8988T (cell line): ENCODE results near the gene LMAN1.

Experiments
- DNase-seq: peaks from one replicate; pipeline ENCODE4 v3.0.0; 2011

LMAN1 gene, protein sequence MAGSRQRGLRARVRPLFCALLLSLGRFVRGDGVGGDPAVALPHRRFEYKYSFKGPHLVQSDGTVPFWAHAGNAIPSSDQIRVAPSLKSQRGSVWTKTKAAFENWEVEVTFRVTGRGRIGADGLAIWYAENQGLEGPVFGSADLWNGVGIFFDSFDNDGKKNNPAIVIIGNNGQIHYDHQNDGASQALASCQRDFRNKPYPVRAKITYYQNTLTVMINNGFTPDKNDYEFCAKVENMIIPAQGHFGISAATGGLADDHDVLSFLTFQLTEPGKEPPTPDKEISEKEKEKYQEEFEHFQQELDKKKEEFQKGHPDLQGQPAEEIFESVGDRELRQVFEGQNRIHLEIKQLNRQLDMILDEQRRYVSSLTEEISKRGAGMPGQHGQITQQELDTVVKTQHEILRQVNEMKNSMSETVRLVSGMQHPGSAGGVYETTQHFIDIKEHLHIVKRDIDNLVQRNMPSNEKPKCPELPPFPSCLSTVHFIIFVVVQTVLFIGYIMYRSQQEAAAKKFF

DNA sequence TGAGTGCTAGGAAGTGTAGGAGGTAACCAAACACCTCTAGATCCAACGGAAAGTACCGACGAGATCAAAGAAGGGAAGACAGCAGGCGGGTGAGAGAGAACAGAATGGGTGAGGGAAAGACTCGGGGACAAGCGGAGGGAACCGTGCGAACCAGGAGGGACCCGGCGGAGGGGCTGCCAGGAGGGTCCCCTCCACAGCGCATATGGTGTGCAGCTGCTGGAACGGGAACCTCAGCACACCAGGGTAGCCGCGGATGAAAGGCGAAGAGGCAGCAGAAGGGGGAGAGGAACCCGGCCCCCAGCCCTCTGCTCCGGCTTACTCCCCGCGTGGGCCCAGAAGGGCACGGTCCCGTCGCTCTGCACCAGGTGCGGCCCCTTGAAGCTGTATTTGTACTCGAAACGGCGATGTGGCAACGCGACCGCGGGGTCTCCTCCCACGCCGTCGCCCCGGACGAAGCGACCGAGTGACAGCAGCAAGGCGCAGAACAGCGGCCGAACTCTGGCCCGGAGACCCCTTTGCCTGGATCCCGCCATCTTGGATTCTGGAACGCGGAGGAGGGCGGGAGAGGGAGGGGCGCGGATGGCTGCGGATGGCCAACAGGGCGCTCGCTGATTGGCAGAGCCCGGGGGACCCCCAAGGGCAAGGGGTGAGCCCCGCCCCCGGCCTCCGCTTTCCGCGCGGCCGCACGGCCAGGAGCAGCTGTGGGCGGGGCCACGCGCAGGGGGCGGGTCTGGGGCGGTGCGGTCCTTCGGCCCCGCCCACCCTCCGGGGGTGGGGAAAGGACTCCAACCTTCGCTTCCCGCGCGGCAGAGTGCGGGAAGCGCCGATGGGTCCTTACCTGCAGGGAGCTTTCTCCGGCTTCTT, at the start of gene LMAN1:
TSS of gene LMAN1 (minus strand) at position 554 of the 864 bp plus-strand sequence. CDS start at position 533, 21 bp downstream.
- DNase-seq: peak; percentile 53

DNA sequence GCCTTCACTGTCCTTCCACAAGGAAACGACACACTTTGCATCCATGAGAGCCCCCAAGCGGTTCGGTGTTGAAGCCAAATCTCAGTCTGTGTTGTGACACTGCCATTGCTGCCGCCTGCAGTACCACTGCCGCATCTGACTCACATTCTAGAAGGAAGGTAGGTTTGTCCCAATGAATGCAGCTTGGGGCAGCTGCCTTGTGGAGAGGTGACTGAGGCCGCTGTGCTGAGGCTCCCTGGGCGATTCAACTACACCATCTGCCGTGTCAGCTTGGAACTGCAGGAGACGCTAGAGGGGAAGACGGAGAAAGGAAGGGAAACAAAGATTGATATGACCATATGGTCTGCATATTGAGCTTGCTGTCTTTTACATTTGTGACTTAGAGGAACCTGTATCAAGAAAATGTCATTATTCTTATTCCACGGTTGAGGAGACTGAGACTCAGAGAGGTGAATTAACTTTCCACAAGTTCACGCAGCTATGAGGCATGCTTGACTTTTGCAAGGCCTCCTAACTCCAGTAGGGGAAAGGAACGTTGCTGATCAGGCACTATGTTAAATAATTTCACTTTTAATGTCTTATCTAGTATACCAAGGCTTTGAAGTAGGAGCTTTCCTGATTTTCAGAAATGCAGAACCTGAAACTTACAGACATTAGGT, 43.5 kb upstream of the LMAN1 start:
- DNase-seq: peak; percentile 45

DNA sequence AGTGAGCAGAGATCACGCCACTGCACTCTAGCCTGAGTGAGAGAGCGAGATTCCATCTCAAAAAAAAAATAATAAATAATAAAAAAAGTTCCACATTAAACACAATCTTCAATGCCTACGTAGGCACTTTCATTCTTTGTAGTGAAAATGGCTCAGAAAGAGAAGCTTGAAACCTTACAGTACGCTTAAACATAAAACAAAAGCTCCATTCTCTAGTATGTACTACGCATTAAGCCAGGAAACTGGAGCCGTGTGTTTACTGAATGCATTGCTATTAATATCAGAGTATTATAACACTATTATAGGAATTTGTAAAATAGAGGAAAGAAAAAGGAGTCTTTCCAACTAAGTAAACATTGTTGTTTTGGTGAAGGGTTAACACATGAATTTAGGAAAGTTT, 41.3 kb upstream of the LMAN1 start:
- DNase-seq: no peak

DNA sequence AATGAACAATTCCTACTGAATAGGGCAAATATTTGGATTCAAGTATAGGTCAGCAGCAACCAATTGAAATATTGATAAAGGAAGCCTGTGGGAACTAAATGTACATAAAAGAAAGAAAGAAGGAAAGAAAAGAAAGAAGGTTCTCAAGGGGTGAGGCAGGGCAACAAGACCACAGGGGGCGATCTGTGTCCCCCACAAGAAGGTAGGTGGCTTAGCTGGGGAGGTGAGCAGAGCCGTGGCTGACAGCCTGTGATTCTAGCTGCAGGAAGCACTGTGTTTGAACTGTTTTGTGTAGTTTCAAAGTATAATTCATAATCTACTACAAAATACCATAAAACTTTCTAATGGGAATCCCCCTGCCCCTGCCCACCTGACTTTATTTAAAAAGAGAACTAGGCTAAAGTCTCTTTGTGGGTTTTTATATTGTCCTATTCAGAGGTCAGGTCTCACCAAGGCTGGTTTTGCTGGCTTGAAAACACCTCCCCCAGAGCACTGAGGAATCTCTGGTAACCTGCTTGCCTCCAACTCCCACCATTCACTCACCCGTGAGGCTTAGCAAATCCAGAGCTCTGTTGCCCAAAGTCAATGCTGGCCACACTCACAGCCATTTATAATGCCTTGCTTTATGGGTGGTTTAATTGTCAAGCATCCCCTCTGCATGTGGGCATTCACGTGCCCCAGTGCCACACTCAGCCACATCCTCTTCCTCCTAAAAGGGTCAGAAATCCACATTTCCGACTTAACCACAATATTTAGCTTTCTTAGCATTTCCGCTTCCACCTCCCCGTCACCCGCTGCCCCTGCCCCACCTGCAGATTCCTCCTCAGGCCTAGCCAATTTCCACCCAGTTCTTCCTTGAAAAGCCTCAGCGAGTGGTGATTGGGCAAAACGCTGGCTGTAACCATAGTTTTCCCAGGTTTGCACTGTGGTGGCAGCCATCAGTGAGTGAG, 36.4 kb upstream of the LMAN1 start:
- no peak for DNase-seq

DNA sequence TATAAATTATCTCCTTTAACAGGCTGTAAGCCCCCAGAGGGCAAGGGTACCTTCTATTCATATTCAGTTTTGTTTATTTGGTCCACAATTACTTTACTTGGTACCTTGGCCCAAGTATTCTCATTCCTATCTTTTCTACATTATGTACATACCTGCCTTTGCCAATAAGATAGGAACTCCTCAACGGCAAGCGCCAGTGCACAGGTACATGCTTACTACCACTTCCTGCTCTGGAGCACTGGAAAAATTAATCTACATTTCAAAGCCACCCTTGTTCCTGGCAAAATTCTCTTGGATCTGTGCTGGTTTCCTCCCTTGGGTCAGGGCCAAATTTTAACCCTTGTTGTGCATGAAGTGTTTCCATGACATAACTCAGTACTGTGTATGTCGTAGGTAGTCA, 34.3 kb upstream of the LMAN1 start:
- DNase-seq: no peak

DNA sequence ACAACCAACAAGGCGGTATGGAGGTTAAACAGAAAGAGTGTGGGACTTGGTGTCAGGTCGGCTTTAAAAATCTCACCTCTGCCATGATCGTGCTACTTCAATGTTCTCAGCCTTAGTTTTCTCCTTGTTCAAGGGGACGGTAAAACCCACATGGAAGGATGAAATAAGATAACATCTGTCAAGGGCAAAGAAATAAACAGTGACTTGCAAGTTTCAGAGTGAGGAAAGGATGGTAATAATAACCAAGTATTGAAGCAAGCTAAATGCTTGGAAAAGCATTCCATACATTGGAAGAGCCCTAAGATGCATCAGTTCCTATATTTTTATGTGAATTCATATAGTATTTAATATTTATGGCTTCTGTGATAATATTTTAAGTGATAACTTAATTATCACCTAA, 29.8 kb upstream of the LMAN1 start:
- no peak for DNase-seq

DNA sequence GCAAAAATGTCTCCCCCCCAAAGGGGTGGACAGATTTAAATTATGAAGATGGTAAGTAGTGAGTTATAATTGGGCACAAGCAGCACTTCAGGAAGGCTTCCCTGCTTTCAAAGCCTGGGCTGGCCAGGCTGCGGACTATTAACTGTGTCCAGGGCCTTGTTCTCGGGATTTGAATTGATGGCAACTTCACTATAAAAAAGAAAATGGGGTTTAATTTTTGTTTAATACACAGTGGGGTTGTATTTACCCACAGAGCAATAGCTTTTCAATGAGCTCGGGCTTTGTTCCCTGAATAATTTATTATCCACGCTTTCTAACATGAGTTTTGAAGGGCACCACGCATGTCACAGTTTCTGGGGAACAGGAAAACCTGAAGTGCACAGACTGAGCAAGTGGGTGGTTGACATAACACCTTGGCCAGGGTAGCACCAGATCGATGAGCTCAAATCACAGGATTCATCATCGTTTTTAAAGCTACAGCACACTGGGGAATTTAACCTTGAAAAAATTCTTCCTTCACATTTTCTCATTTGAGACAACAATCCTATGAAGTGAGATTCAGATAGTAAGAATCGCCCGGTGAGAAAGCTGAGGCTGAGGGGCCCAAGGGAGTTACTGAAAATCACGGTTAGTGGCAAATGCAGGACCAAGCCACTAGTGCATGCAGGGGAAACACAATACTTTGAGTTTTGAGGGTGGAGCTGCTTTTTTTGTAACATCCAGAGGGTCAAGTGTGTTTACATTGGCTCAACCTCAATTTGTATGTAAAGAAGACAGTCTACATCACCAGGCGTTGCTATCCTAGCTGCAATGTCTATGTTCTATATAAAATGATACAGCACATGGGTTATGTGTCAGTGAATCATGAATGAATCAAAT, 28.9 kb upstream of the LMAN1 start:
- DNase-seq: no peak

DNA sequence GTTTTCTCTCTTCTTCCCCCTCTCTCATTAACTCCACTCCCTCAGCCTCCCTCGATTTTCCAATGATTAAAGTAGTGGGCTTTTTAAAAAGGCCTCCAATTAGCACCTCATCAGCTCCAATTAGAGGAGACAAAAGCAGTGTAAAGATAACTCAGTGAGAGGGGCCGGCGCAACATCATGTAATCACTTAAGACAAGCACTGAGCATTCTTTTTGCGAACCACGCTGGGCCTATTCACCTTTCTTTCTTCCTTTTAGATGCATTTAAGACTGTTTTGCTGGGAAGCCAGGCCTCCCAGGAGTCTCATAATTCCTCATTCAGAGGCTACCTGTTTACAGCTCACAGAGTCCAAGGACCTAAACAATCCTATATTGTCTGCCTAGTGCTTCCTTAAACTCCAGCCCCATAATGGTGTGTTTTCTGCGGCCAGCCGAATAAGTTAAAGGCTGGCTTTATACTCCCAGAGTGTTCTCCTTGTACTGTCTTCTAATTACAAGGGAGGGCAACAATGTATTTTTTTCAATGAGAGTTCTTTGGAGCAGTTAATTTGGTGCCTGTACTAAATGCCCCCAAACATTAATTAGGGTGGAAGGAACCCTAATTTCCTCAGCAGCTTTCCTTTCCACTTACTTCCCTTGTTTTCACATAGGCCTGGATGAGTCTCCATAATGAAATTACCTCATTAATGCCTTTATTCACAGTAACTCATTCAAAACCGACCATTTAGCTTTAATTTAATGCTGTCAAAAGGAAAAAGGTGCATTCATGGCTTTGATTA, 28.0 kb upstream of the LMAN1 start:
- no peak for DNase-seq

DNA sequence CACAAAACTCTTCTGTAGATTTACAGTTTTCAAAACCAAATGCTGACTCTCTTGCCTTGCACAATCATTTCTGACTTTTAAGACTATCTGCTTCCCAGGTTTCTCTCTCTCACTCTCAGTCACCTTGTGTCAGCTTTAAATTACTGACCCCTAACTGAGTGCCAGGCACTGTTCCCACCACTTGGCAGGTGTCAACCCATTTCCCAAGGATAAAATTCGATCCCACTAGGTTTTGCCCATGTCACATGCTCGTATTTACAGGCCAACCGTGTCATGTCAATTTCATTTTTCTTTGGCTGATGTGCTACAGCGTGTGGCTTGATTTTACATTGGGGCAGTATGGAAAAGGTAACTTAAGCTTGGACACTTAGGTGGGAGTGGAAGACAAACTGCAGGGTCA, 26.1 kb upstream of the LMAN1 start:
- DNase-seq: no peak

DNA sequence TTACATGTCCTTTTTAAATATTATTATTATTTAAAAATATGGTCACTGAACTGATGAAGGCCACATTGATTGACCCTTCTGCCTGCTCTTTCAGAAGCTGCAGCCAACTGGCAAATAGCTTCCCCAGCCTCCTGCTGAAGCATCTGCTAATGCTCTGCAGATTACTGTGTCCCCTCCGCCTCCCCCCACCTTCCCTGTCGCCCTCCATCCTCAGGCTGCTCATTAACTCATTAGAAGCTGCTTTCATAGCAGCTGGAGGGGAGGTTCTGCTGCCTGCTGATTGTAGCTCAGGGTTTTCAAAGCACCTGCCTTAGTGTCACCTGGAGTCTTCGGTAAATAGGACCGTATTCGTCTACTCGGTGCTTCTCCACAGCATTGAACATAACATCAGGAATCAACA, 24.8 kb upstream of the LMAN1 start:
- no peak for DNase-seq

DNA sequence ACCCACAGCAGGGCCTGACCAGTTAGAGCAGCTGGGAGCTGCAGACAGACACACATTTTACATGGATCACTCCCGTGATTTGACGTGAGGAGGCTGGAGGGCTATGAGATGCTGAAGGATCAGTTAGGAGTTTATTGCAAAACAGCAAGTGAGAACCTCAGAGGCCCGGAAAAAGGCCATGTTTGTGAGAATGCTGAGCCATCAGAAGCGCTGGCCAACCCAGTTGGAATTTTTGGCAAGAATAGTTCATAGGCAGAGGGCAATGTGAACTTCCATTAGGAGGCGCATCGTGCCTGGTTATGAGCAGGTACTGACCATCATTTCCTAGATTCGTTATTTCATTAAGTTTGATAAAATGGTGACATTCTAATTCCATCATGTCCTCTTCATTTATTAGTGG, 23.3 kb upstream of the LMAN1 start:
- DNase-seq: no peak

DNA sequence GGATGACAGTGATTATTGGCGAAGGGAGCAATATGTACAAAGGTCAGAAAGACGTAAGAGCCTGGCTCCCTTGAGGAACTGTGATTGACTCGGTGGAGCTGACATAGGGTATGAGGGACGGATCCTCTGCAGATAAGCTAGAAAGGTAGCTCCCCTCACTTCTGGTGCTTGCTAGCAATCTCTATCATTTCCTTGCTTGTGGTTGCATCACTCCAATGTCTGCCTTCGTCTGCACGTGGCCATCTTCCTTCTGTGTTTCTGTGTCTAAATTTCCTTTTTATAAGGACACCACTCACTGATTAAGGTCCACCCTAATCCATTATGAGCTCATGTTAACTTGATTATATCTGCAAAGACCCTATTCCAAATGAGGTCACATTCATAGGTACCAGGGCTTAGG, 22.9 kb upstream of the LMAN1 start:
- no peak for DNase-seq

DNA sequence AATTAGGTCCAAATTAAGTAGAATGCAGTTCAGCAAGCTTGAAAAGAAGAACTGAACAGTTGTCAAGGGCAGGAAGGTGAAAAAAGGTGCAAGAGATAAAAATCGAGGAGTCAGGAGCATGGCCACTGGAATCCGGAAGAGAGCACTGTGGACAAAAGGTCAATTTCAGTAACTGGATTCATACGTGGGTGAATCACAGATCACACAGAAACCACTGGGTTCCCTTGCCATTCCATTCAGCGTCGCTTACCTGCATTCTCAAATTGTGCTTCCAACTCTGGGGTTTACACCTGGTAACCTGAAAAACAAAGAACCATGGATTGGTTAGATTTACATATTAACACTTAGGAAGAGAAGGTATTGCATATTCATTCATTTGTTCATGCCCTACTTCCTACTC, 21.6 kb upstream of the LMAN1 start:
- DNase-seq: no peak

DNA sequence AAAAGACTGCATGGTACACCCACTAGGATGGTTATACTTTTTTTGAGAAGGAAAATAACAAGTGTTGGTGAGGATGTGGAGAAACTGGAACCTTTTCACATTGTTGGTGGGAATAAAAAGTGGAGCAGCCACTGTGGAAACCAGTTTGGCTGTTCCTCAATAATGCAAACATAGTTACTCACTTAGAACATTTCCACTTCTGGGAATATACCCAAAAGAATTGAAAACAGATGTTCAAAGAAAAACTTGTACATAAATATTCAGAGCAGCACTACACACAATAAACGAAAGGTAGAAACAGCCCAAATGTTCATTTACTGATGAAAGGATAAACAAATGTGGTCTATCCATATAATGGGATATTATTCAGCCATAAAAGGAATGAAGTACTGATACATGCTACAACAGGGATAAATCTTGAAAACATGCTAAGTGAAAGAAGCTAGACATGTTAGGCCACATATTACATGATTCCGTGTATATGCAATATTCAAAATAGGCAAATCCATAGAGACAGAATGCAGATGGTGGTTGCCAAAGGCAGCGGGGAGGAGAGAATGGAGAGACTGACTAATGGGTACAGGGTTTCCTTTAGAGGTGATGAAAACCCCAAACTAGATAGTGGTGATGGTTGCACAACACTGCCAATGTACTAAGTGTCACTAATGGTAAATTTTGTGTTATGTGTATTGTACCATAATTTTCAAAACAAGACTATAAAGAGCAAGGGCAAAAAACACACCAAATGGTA, 20.9 kb upstream of the LMAN1 start:
- DNase-seq: no peak

DNA sequence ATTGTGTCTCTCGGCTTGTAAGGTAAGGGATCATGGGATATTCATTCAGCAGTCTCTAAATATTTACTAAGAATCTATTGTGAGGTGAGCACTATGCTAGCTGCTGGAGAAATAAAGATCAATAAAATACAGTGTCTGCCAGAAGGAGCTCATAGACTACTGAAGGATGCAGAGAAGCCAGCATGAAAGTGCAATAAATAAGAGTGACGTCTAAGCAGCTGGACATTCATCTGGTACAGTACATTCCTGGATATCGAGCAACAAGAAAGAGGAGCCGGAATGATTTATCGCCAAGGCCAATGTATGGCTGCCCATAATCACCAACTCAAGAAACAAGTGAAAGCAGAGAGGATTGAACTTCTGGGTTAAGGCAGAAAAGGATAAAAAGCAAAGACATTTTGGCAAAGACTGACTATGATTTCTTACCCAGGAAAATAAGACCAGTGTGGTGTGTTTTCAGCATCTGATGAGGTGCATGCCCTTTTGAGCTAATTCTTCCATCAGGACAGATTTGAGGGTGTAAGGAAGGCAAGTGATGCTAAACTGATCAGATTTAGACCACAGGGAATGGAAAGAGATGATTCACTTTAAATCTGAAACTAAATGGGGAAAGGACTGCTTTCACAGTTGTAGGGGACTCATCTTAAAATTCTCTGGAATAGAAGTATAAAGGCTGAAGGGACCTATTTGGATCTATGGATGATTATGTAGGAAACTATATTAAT, 18.7 kb upstream of the LMAN1 start:
- no peak for DNase-seq

DNA sequence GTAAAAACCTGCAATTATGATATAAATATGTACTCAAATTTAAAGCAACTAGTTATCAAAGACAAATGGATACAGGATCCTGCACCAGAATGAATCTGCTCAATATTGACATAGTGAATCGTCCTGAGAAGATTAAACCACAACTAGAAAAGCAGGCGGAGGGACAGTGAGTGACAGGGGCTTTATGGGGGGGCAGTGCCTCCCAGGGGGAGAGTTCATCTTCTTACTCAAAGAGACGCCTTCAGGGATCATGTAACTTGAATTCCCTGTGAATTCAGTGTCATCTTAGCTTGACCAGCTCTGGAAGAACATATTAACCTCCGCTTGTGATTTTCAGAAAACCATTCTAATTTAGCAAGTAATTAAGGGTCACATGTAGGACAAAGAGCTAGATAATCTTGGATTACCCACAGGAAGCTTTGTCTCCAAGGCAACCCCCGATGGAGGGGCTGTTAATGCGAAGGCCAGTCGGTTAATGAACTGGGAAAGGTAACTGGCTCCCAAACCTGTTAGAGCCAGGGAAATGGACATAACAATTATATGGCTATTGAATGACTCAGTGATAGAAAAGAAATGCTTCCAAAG, 17.4 kb upstream of the LMAN1 start:
- DNase-seq: no peak

DNA sequence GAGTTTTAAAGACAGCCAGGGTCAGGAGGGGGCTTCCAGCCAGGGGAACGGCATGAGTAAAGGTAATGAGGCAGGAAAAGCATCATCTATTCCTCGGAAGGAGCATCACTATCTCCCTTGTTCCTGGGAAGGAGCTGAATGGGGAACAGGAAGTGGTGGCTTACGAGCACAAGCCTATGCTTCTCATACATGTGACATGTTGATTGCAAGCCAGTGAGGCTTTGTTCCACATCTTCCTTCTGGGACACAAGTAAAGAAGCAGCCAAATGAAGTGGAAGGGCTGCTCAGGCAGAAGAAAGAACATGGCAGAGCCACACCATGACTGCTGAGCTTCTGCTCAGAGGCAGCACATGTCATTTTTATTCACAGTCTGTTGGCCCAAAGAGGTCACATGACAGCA, 15.1 kb upstream of the LMAN1 start:
- no peak for DNase-seq

DNA sequence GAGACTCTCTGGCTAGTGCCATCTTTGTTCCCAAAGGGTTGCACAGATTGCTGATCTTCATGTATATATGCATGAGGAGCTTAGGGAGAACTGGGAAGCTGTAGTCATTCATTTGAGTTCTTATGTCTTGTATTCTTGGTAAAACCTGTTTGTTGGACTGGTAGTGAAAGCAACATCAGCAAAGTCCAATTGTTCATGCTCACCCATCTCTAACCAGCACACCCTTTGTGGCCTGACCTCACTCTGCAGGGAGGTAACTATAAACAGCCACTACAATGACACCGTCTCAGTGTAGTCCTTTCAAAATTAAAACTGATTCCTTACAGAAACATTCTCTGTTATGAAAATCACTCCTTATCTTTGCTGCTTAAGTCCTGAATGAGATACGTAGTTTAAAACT, 13.9 kb upstream of the LMAN1 start:
- DNase-seq: no peak

DNA sequence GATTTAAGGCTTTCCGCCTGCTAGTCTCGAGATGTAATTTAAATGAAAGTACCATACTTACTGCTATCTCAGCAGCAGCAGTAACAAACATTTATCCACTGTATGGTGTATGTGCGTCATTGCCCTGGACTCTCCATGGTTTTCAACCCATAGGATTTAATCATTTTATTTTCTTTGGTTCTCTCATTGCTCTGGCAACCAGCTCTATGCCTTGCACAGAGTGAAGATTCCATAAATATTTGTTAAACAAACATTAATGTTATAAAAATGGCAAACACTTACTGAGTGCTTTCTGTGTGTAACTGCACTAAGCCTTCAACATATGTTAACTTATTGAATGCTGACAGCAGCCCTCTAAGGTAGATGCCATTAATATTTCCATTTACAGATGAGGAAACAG, 1.3 kb upstream of the LMAN1 start:
- no peak for DNase-seq
